ENCODE measurements around the gene LRP2.
"Not testable (repeated sequence)": the region's sequence is repeated elsewhere in the genome, so short reads cannot be mapped to it uniquely, and the experiment has no call there.

The LRP2 gene

GRCh38 chr2:169298007-169298406, 64.3 kb downstream of the LRP2 start:
- Mint-ChIP-seq H3K4me3 (no peak overlapping the region), H3K4me1 (no peaks in the 10 kb centered on the region), H3K36me3 (no peaks in the 10 kb centered on the region), H3K9me3 (no peaks in the 10 kb centered on the region), H3K27ac (no peak overlapping the region)
- ATAC-seq (no peak), DNase-seq (ENCODE audit: low spot score in 2 of 2) (no peak)

GRCh38 chr2:169294001-169294675, 68.2 kb downstream of the LRP2 start:
- ATAC-seq = no peak
- DNase-seq (ENCODE audit: low spot score in 2 of 2) = no peak
- H3K4me1 Mint-ChIP-seq = no peaks in the 10 kb centered on the region
- H3K36me3 Mint-ChIP-seq = no peaks in the 10 kb centered on the region
- H3K4me3 Mint-ChIP-seq = no peak overlapping the region
- no peaks in the 10 kb centered on the region for H3K9me3 Mint-ChIP-seq
- no peak overlapping the region for H3K27ac Mint-ChIP-seq

DNA sequence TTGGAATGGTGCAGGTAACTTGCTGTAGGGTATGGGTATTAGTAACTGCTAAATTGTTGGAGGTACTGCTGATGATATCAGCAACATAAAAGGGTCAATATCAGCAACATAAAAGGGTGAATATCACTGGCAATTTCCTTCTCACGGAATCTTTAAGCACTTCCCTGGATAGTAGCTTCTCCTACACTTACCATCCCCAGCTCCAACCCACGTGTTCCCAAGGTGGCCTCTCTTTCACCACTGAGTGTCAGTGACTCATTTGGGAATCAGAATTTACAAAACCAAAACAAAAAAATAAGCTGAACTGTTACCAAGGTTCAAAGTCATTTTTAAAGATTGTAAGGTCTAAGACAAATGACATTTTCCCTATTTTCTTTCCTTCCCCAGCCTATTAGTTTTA, 70.8 kb downstream of the LRP2 start:
- H3K36me3 Mint-ChIP-seq = no peaks in the 10 kb centered on the region
- no peak for ATAC-seq
- H3K4me3 Mint-ChIP-seq = no peak overlapping the region
- no peak for DNase-seq (ENCODE audit: low spot score in 2 of 2)
- H3K27ac Mint-ChIP-seq = no peak overlapping the region
- H3K4me1 Mint-ChIP-seq = no peaks in the 10 kb centered on the region
- no peaks in the 10 kb centered on the region for H3K9me3 Mint-ChIP-seq

- no peaks in the 10 kb centered on the region for H3K4me1 Mint-ChIP-seq
- no peaks in the 10 kb centered on the region for H3K36me3 Mint-ChIP-seq
- no peak overlapping the region for H3K27ac Mint-ChIP-seq
- H3K9me3 Mint-ChIP-seq = no peaks in the 10 kb centered on the region
- H3K4me3 Mint-ChIP-seq = no peak overlapping the region
- DNase-seq (ENCODE audit: low spot score in 2 of 2) = no peak
- ATAC-seq = no peak
Measured at GRCh38 chr2:169290433-169290832, 71.9 kb downstream of the LRP2 start.

DNA sequence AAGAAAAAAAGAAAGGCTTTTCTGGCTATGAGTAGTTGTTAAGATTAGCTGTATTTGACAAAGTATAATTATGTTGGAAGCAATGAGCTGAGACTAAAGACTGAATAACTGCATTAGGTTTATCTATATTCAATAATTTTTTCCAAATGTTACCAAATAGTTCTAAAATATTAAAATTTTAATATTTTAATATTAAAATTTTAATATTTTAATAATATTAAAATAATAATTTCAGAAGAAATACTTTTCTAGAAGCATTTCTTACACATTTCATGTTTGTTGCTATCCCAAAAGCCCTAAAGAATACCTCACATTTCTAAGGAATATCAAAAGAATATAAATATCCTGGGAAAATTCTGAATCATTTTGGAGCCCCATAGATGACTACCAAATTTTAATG, 74.7 kb downstream of the LRP2 start:
- no peak overlapping the region for H3K4me3 Mint-ChIP-seq
- DNase-seq (ENCODE audit: low spot score in 2 of 2) (no peak), ATAC-seq (no peak)
- H3K27ac Mint-ChIP-seq = no peak overlapping the region
- H3K36me3 Mint-ChIP-seq = no peaks in the 10 kb centered on the region
- no peaks in the 10 kb centered on the region for H3K9me3 Mint-ChIP-seq
- H3K4me1 Mint-ChIP-seq = no peaks in the 10 kb centered on the region

- no peak overlapping the region for H3K4me3 Mint-ChIP-seq
- H3K27ac Mint-ChIP-seq = no peak overlapping the region
- H3K36me3 Mint-ChIP-seq = no peaks in the 10 kb centered on the region
- no peak for DNase-seq (ENCODE audit: low spot score in 2 of 2)
- no peaks in the 10 kb centered on the region for H3K4me1 Mint-ChIP-seq
- ATAC-seq = no peak
- no peaks in the 10 kb centered on the region for H3K9me3 Mint-ChIP-seq
Measured at GRCh38 chr2:169286624-169287231, 75.6 kb downstream of the LRP2 start.

GRCh38 chr2:169285531-169286235, 76.7 kb downstream of the LRP2 start:
- Mint-ChIP-seq H3K36me3 (no peaks in the 10 kb centered on the region), H3K27ac (no peak overlapping the region), H3K9me3 (no peaks in the 10 kb centered on the region), H3K4me1 (no peaks in the 10 kb centered on the region), H3K4me3 (no peak overlapping the region)
- ATAC-seq (no peak), DNase-seq (ENCODE audit: low spot score in 2 of 2) (no peak)

DNA sequence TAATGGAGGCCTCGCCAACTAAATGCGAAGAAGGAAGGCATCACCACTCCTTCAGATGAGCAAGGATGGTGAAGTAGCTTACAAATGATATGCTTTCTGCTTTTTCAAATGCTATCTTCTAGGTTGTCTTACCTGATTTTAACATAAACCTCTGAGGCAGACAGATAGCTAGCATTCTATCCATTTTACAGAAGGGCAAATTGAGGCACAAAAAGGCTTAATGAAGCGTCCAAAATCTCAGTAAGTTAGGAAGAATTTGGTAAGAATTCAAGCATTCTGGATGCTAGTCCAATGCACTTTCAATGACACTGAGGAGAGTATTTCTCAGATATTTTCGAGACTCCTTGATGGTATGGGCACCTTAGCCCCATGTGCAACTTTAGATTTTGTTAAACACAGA, 81.8 kb downstream of the LRP2 start:
- DNase-seq (ENCODE audit: low spot score in 2 of 2) (no peak), ATAC-seq (no peak)
- H3K27ac Mint-ChIP-seq = no peak overlapping the region
- H3K4me1 Mint-ChIP-seq = no peaks in the 10 kb centered on the region
- H3K4me3 Mint-ChIP-seq = no peak overlapping the region
- H3K36me3 Mint-ChIP-seq = no peaks in the 10 kb centered on the region
- H3K9me3 Mint-ChIP-seq = no peaks in the 10 kb centered on the region

- no peak for ATAC-seq
- no peaks in the 10 kb centered on the region for H3K4me1 Mint-ChIP-seq
- no peak for DNase-seq (ENCODE audit: low spot score in 2 of 2)
- no peaks in the 10 kb centered on the region for H3K9me3 Mint-ChIP-seq
- H3K36me3 Mint-ChIP-seq = no peaks in the 10 kb centered on the region
- no peak overlapping the region for H3K27ac Mint-ChIP-seq
- H3K4me3 Mint-ChIP-seq = no peak overlapping the region
Measured at GRCh38 chr2:169275696-169276444, 86.5 kb downstream of the LRP2 start.

GRCh38 chr2:169272010-169272409, 90.3 kb downstream of the LRP2 start:
- ATAC-seq = no peak
- Mint-ChIP-seq H3K4me3 (no peak overlapping the region), H3K36me3 (no peaks in the 10 kb centered on the region), H3K9me3 (no peaks in the 10 kb centered on the region), H3K4me1 (no peaks in the 10 kb centered on the region), H3K27ac (no peak overlapping the region)
- no peak for DNase-seq (ENCODE audit: low spot score in 2 of 2)

- ATAC-seq; H3K4me1 Mint-ChIP-seq; H3K36me3 Mint-ChIP-seq; H3K27ac Mint-ChIP-seq; H3K4me3 Mint-ChIP-seq; H3K9me3 Mint-ChIP-seq; DNase-seq (ENCODE audit: low spot score in 2 of 2): not testable (repeated sequence)
Measured at GRCh38 chr2:169270574-169270973, 91.8 kb downstream of the LRP2 start.

GRCh38 chr2:169265591-169265990, 96.7 kb downstream of the LRP2 start:
- DNase-seq (ENCODE audit: low spot score in 2 of 2) = no peak
- ATAC-seq = no peak
- Mint-ChIP-seq H3K36me3 (no peaks in the 10 kb centered on the region), H3K4me3 (no peak overlapping the region), H3K27ac (no peak overlapping the region), H3K9me3 (no peaks in the 10 kb centered on the region), H3K4me1 (no peaks in the 10 kb centered on the region)

DNA sequence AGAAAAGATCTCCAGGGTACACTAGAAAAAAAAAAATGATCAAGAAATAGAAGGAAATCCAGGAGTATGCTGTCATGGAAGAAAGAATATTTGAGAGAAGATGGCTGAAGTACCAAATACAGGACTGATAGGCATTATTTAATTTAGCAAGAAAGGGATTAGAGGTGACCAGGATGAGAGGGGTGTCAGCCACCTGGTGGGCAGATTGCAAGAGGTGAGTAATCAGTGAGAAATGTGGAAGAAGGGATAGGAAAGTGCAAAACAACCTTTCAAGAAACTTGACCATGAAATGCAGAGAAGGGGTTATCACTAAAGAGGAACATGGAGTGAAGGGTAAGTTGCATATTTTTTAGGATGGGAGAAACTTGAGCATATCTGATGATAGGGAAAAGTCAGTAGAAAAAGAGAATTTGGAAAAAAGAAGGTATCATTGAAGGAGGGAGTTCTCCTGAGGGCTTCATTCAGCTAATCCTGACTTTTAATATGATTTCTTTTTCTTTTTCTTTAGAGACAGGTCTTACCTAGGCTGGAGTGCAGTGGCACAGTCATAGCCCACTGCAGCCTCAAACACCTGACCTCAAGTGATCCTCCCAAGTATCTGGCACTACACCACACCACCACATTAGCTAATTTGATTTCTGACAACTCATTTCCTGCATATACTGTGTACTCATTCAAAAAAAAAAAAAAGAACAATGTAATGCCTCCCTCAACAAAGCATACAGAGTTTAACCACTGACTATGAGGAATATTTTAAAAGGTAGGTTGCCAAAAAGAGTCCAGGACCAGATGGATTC, 101.3 kb downstream of the LRP2 start:
- DNase-seq (ENCODE audit: low spot score in 2 of 2) (no peak), ATAC-seq (peak; percentile 51)
- H3K27ac Mint-ChIP-seq = no peak overlapping the region
- no peak overlapping the region for H3K4me3 Mint-ChIP-seq
- no peaks in the 10 kb centered on the region for H3K4me1 Mint-ChIP-seq
- no peaks in the 10 kb centered on the region for H3K9me3 Mint-ChIP-seq
- H3K36me3 Mint-ChIP-seq = no peaks in the 10 kb centered on the region

- no peaks in the 10 kb centered on the region for H3K9me3 Mint-ChIP-seq
- no peaks in the 10 kb centered on the region for H3K4me1 Mint-ChIP-seq
- H3K4me3 Mint-ChIP-seq = no peak overlapping the region
- ATAC-seq (no peak), DNase-seq (ENCODE audit: low spot score in 2 of 2) (no peak)
- H3K36me3 Mint-ChIP-seq = no peaks in the 10 kb centered on the region
- H3K27ac Mint-ChIP-seq = no peak overlapping the region
Measured at GRCh38 chr2:169260246-169260645, 102.1 kb downstream of the LRP2 start.

- Mint-ChIP-seq H3K4me1 (no peaks in the 10 kb centered on the region), H3K4me3 (no peak overlapping the region), H3K9me3 (no peaks in the 10 kb centered on the region), H3K36me3 (no peaks in the 10 kb centered on the region), H3K27ac (no peak overlapping the region)
- DNase-seq (ENCODE audit: low spot score in 2 of 2) (no peak), ATAC-seq (no peak)
Measured at GRCh38 chr2:169259402-169259801, 102.9 kb downstream of the LRP2 start.

All from stimulated activated effector memory CD8-positive, alpha-beta T cell treated with anti-CD3 and anti-CD28 coated beads, Interleukin-12 subunit alpha, Interleukin-12 subunit beta, amount 100 ng/mL, for 72 hours (primary cell).